MV-4-11 (cell line): Measurements from ENCODE around the gene JAZF1.
A peak's percentile ranks its signal among the peaks of the same experiment; 100 is the strongest.
"Not testable (repeated sequence)": the region's sequence is repeated elsewhere in the genome, so short reads cannot be mapped to it uniquely, and the experiment has no call there.

ENCODE experiments used
- DNase-seq: peaks from one replicate; lab custom pipeline; 2025; lab: John Stamatoyannopoulos, UW

Gene JAZF1

DNA sequence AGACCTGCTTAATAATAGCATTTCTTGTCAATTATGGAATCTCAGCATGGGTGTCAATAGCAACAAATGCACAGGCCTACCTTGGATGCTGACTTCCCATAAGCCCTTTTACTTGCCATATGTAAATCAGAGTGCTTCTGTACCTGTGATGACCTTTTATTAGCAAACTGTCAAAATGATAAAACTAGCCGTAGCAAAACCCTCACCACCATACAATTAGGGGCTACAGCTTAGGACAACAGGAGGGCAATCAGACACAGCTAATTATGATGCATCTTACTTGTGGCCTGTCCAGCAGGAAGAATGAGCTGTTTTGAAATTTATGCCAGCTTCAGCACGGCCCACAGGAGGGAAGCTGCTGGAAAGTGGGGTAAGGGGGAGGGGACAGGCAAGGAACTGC is 239.1 kb downstream of the JAZF1 start:
- DNase-seq, result no peak

DNA sequence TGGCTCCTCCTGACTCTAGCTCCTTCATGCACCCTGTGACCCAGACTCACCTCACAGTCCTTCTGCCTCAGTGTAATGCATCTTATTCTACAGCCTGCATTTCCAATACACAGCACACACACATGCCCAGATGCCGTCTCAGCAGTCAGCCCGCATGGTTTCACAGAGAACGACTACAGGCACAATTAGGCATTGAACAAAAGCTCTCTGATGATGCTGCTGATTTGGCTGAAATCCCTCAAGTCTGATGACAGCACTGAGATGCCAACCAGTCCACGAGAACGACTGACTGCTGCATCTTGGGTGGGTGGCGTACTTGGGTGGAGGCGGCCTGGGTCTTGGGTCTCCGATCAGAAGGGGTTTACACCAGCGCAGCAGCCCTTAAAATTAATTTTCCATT is 240.3 kb downstream of the JAZF1 start:
- no peak for DNase-seq

DNA sequence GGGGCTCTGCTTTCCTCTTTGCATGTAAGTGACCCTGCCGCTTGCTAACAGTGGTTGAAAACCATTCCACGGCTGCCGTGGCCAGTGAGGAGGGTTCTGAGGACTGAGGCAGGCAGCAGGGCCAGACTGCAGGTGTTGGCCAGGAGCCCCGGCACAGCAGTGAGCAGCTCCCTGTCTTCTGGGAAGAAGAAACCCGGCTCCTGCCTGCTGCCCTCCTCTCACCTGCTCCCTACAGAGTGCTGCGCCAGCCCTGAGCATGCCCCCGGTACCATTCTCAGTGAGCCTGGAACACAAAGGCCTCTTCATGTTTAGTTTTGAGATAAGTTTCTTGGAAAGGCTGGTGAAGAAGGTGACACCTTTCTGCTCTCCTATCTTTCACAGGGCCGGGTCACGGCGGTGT is 240.7 kb downstream of the JAZF1 start:
- DNase-seq, result no peak

DNA sequence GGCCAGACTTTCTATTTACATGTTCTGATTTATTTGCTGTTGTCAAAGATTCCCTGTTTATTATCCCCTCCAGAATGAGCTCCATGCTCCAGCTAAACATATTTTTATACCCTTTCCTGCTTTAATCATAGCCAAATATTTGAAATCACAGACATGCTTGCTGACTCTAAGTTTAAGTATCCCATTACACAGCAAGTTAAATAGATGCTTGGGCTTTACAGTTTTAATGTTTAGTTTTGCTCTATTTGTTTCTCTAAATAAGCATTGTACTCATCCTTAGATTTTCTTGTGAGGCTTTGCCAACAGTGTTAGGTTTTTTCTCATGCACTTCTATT is 243.9 kb downstream of the JAZF1 start:
- DNase-seq, result no peak

DNA sequence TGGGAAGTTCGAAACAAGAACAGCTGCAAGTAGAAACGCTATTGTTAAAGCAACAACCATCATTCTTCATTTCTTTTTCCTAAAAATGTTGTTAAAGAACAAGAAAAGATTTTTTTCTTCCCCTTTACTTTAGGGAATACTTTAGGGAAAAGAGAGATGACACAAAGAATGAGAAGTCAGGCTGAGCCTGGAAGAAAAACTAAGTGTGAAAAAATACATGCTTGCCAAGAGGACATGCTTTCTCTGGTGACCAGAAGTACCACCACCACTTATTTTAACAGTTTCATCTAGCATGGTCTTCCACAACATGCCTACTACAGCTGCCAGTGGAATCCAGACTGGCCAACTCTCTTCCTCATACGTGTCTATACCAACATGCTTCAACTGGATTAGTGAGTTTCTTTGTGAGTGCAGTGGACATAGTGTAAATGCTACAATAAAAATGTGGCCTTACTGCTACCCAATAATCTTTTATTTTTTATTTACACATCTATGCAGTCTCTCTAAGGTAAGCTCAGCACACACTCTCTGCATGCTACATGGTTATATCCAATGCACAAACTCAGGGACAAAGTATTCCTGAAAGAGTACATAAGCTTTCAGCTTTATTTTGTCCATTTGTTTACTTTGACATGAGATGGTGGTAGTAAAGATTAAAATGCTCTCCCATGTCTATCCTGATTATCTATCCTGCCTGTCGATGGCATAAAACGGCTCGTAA is 244.4 kb downstream of the JAZF1 start:
- no peak for DNase-seq

DNA sequence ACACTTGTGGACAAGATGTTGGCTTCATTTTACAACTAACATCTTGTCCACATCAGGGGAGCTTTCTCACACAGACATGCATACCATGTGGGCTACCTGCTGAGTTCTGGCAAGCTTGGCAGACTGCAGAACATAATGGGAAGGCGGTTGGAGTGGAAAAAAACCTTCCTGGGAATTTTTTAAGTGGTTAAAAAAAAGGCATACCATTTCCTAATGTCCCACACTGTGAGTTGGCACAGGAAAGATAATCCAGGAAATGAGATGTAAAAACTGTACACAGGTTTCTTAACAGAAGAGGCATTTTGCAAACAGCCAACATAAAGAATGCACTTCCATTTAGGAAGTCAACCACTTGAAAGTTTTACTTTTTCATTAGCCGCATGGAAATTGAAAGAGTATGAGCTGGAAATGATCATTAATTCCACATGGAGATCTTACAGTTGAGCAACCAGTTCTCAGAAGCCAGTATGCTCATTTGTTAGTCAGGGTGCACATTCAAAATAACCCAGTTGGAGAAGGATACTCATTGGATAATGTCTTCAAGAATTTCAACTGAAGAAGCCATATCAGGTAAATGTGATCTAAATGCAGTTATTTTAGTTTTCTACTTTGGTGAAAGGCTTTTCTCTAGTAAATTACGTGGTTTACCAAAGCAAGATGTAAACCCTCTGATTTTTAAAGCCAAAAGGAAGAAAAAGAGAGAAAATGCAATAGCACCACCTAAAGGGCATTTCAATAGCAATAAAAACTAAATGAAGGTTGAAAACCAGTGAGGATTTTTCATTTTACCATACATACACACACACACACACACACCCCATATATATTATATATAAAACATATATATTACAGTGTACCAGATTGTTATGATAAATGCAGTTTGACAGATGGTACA is 246.7 kb downstream of the JAZF1 start:
- no peak for DNase-seq

DNA sequence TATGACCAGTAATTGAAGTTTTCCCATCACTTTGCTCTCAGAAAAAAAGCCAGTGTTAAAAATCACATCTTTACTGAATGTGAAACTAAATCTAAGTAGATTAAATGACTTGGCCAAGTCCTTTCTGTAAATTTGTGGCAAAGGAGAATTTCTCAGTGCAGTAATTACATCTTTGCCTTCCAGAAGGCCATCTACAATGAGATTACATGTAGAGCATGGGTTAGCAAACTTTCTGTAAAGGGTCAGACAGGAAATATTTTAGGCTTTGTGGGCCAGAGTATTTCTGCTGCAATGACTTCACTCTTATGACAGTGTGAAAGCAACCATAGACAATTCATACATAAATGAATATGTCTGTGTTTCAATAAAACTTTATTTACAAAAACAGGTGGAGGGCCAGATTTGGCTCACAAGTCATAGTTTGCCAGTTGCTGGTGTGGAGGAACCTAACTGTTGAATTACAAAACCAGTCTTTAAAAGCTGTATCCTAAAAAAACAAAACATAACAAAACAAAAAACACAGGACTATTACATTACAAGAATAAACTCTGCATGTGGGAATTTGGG is 249.6 kb downstream of the JAZF1 start:
- no peak for DNase-seq

DNA sequence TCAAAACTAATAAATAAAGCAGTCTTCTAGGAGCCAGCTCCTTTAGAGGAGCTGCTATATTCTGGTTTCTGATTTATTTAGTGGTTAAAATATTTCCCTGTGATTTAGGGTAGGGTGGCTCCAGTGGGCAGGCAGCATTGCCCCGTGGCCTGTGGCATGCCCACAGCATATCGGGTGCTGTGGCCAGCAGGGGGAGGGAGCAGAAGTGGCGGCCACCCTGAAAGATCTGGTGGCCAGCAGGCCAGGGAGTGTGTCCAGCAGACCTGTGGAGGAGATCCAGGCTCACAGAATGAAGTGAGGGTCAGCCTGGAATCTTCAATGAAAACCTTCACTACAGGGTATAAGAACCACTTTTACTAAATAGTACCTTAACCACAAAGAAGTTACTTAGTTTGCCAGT is 251.5 kb downstream of the JAZF1 start:
- no peak for DNase-seq

DNA sequence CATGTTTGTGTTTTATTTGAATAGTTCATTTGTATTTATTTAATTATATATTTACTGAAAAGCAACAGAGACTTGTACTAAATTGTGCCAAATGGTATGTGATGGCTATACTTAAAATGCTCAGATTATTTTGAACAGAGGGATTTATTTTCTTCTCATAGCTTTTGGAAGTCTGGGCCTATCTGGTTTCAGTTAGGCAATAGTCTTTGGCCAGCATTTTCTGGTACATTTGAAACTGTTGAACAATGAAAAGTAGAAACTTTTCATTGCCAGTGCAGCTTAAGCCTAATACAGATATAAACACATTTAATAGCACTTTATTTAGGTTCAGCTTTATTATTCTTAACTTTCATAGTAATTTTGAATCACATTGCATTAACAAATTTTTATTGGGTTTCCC is 252.6 kb downstream of the JAZF1 start:
- no peak for DNase-seq

DNA sequence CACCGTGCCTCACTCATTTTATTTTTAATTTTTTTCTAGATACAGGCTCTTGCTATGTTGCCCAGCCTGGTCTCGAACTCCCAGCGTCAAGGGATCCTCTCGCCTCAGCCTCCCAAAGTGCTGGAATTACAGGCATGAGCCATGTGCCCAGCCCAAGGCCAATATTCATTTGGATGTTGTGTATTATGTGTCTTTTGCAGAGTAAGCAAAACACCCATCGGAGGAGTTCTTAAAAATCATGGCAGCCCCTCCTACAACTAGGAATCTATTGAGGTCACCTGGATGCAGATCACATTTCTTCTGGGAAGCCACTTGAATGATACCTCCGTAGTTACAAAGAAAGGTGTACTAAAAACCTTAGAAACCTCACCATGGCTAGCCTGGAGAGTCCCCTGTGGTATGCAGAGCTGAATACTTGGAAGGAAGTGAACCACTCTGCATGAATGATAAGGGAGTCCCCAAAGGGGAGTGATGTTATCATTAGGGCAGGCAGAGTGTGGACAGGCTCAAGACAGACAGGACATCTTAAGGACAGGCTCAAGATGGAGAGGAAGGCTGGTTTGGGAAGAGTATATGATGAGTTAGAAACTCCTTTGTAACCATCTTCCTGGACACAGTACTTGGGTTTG is 254.9 kb downstream of the JAZF1 start:
- no peak for DNase-seq

DNA sequence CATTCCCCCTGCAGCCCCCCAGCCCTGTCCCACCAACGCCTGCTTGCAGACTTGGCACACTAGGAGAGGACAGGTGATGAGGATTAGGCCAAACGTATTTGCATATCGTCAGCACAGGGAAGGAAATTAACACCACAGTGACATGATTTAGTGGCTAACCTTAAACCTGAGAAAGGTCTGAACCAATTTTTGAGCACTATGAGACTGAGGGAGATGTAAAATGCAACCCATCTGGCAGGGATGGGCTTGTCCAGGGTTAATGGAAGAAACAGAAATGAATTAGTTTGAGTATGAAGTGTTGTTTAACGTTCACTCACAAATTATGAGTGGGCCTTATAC is 257.0 kb downstream of the JAZF1 start:
- no peak for DNase-seq

DNA sequence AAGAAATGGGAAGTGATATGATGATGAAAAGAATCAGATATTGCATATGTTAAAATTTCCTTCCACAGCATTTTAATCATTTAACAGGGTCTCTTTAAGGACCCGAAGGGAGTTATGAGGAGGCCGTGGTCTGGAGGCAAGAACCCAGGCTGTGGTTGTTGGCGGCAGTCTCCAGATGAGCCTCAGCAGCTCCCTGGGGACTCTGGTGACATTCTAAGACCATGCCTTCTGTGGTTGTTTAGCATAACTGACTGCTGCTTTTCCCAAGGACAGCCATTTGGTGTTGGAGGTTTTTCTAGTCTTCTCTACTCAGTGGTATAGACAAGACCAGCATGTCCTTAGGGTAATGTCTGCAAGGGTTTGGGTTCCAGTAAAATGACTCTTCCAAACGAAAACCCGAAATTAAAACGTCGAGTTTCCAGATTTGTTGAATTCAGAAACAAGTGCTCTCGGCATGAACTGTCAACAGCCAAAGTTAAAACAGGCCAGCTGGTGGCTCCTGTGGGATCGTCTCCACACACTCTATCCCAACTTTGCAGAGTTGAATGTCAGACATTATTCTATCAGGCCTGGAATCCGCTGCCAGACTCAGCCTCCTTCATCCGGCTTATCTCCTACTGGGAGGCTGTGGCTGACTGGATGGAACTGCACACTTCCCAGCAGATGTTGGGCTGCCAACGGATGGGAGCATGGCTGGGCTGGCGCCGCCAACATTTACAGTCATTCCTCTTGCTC is 257.5 kb downstream of the JAZF1 start:
- DNase-seq, result peak; percentile 14

DNA sequence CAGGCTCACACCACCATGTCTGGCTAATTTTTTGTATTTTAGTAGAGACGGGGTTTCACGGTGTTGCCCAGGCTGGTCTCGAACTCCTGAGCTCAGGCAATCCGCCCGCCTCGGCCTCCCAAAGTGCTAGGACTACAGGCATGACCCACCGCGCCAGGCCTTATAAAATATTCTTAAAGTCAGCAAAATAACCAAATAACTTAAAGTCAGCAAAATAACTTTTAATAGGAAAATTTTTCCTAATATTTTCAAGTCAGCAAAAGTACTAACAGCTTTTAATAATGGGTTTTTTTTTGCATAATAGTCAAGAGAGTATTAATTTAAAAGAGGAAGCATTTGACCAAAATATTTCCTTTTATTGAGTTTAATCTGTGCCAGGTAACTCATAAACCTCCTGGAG is 258.2 kb downstream of the JAZF1 start:
- not testable (repeated sequence) for DNase-seq

DNA sequence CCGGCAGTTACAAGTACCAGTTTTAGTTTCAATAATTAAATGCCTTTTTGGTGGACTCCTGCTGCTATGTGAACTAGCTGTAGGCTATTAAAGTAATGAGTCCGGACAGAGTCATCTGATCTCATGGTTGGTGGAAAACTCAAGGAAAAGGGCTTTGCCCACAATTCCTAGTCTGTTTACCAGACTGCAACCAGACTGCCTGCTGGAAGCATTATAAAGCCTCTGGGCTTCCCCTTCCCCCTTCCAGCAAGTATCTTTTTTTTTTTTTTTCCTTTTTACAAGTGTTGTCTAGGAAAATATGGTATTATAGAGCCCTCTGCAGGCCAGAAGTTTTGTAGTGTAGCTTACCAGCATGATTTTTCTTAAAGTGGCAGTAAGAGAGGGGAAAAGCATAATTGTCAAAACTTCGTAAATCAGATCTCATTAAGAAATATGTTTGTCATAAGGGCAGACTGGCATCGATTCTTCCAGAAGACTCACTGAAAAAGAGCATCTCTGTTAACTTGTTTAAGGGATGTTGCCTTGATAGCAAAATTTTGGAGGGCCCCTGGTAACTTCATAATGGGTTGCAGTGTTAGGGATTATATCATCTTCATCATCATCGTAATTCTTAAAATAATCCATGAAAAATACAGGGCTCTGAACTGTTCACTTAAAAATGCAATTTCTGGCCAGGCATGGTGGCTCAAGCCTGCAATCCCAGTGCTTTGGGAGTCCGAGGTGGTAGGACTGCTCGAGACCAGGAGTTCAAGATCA is 259.3 kb downstream of the JAZF1 start:
- peak; percentile 72 for DNase-seq

DNA sequence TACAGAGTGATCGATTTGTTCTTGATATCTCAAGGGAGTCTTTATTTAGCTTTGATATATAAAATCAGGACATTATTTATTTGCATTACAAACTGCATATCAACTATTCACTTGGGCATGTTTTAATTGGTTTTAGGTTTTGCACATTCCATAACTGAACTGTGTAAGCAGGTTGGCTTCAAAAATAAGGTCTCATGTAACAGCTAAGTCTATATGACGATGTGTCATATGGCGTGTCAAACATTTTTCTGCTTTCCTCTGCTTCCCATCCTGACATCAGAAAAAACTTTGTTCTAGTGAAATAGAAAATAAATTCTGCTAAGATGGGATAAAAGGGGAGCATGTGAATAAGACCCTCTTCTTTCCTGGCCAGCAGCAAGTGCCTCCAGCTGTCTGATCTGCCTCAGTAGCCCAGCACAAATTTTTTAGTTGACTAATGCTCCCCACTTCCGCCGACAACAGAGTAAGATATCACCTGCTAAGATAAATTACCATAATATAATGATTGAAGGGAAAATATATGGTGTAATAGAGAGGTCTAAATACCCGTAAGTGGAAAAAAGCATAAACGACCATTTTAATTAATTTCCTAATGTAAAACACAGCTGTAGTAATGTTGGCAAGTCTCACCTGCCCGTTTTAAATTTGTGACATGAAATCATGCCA is 260.2 kb downstream of the JAZF1 start:
- DNase-seq, result no peak

DNA sequence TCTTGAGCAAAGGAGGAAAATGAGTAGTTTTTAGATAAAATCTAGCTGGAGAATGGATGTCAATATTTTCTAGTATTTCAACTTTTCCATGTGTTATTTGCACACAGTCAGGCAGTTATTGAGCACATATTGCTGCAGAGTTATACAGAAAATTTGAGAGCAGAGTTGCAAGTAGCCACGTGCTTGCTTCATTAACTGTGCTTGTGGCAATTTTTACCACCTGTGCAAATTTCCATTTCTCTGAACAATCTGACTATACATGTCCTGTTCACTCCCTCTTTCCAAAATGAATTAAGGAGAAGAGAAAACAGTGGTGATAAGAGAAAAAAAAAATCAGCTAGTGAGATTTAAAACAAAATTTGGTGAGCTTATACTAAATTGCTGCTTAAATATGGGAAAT is 262.1 kb downstream of the JAZF1 start:
- no peak for DNase-seq

DNA sequence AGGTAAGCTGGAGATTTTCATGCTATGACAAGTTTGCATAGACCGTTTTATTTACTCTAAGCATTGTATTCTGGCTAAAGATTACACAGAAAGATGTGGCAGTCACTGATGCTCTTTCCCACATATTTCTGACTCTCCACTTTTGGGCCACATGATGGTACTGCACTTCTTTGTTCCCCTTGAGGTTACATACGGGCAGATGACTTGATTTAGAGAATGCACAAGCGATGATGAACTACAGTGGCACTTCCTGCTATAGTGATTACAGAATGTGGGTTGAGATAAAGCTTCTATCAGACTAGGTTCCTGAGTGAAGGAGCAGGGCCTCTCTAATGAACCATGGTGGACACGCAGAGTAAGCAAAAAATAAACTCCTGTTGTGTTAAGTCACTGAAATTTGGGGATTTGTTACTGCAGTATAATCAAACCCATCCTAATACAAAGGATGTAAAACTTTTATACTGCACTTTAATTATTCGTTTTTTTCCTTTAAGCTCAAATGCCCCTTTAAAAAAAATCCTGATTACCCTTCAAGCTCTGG is 262.8 kb downstream of the JAZF1 start:
- DNase-seq, result no peak

DNA sequence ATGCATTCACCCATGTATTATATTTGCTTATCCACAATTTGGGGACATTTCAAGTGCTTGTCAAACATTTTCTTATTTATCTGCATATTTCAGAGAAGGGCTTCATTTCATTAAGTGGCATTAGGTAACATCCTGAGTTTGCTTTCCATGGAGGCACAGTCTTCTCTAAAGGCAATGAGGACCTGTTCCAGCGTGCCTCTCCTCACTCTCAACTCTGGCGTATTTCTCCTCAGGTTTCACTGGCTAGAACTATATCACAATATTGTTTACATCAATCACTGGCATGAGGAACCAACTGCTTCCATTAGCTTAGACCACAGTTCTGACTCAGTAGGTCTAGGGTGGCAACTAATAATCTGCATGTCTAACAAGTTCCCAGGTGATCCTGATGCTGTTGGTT is 263.5 kb downstream of the JAZF1 start:
- no peak for DNase-seq

DNA sequence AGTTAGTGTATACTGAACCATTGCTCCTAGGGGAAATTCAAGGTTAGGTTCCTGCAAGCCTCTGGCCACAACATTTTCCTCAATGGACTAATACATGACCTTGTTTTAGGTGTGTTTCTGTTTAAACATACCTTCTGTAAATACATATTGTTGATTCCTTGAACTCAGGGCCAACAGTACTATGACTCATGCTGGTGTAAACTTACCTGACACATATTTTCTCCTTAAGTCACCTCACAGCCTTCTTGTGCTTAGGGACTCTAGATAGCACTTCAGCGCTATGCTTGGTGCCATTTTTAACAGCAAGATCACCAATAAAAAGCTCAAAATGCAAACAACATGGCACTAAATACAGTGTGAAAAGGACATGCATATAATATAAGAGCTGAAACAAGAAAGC is 264.2 kb downstream of the JAZF1 start:
- DNase-seq, result no peak

DNA sequence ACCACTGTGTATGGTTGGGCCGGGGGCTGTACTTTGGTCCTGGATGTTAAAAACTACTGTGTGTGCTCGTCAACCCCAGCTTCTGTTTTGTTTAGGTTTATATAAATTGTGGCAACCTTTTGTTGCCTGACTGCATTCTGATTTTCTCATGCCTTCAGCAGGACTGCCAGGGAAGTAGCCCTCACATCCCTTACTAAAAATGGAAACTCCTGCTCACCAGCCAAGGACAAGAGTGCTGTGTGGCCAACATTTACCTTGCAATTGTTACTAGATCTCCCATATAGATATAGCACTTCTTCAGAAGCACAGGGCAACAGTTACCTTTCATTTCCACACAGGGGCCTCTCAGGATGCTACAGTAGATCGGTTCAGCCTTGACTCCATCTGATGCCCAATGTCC is 266.2 kb downstream of the JAZF1 start:
- no peak for DNase-seq

DNA sequence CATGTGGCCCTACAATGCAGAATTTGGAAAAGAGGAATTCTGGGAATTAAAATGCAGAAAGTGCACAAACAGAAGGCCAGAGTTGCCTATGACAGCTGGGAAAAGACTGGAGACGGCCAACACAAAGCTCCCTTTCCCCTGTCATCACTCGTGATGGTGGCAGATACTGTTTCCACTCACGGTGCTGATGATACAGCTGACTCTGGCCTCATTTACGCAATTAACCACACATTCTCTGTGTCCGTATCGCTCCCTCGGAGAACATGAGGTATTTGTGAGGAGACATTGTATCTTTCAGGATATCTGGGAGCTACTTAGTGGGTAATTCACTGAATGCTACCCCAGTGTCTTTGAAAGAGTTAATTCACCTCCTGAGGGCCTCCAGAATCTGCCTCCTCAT is 267.8 kb downstream of the JAZF1 start:
- no peak for DNase-seq
